Astrocyte (in vitro differentiated cells and primary cell): ENCODE data around the gene DHRS9.

Source experiments
- EZH2 ChIP-seq: IDR thresholded peaks from 2 replicates; pipeline ENCODE4 v1.6.1; 2012; ENCODE audit warnings: mild to moderate bottlenecking, low read length, inconsistent platforms; ENCODE audit not compliant: insufficient read depth
- TF ChIP-seq, protein P1 (sequence below): IDR thresholded peaks from 2 replicates; pipeline ENCODE4 v1.5.1; 2011; ENCODE audit warnings: low read depth, mild to moderate bottlenecking, inconsistent platforms, low read length, moderate library complexity; ENCODE audit not compliant: insufficient read depth

DNA sequence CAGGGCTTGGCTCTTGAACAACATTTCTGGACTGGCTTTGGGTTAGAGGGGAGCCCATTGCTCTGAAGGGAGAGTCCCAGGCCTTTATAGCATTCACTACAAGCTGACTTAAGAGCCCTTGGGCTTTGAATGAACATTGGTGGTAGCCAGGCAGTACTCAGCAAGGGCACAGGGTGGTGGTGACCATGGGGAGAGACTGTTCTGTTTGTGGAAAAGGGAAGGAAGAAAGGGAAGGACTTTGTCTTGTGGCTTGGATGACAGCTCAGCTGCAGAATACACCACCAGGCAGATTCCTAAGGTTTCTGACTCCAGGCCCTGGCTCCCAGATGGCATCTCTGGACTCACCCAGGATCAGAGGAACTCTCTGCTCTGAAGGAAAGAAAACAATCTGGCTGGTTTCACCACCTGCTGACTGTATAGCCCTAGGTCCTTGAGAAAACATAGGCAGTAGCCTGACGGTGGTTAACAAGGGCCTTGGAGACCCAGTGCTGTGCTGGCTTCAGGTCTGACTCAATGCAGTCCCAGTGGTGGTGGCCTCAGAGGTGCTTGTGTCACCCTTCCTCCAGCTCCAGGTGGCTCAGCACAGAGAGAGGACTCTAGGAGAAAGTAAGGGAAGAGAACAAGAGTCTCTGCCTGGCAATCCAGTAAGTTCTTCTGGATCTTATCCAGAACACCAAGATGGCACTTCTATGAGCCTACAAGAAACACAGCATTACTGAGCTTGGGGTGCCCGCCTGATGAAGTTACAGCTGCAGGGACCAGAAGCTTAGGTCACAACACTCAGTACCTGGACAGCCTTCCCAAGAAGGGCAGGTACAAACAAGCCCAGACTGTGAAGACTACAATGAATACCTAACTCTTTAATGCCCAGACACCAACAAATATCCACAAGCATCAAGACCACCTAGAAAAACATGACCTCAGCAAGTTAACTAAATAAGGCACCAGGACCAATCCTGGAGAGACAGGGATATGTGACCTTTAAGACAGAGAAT is 21.8 kb upstream of the DHRS9 start:
- TF ChIP-seq, protein P1, sequence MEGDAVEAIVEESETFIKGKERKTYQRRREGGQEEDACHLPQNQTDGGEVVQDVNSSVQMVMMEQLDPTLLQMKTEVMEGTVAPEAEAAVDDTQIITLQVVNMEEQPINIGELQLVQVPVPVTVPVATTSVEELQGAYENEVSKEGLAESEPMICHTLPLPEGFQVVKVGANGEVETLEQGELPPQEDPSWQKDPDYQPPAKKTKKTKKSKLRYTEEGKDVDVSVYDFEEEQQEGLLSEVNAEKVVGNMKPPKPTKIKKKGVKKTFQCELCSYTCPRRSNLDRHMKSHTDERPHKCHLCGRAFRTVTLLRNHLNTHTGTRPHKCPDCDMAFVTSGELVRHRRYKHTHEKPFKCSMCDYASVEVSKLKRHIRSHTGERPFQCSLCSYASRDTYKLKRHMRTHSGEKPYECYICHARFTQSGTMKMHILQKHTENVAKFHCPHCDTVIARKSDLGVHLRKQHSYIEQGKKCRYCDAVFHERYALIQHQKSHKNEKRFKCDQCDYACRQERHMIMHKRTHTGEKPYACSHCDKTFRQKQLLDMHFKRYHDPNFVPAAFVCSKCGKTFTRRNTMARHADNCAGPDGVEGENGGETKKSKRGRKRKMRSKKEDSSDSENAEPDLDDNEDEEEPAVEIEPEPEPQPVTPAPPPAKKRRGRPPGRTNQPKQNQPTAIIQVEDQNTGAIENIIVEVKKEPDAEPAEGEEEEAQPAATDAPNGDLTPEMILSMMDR = no peak
- TF ChIP-seq EZH2 = no peak
